Keratinocyte (primary cell): ENCODE measurements around the gene ANKRD39. TPM values are rescaled to one million over a fixed set of nuclear protein-coding genes. Genes with fewer than 3 reads are reported as not detected.
"Not testable (repeated sequence)": the region's sequence is repeated elsewhere in the genome, so short reads cannot be mapped to it uniquely, and the experiment has no call there.

ENCODE experiments used
- DNase-seq: peaks from one replicate; pipeline ENCODE4 v3.0.0-alpha.2; 2011; ENCODE audit warnings: low read depth, missing footprints, low spot score
- FAIRE-seq: peaks from 2 replicates; lab custom pipeline; 2011; peaks lifted over from hg19 to GRCh38; lab: Jason Lieb, UNC
- H2AFZ ChIP-seq: 2 replicates; pipeline ENCODE4 v1.6.0; 2012; ENCODE audit warnings: low read length, control low read depth, inconsistent platforms; ENCODE audit not compliant: control insufficient read depth
- H3K27ac ChIP-seq: 2 replicates; pipeline ENCODE4 v1.5.1; 2011; ENCODE audit warnings: low read length; ENCODE audit not compliant: control insufficient read depth, insufficient read depth
- H3K27me3 ChIP-seq: 3 replicates; pipeline ENCODE4 v1.6.0; 2011; ENCODE audit warnings: low read length; ENCODE audit not compliant: control insufficient read depth, insufficient read depth; ENCODE audit errors: extremely low read depth
- H3K36me3 ChIP-seq, 2 experiments: 2 replicates in 1 of 2; 3 replicates in 1 of 2; pipeline ENCODE4 v1.5.1; 2011; ENCODE audit warnings: low read length in 2 of 2, mild to moderate bottlenecking in 1 of 2; ENCODE audit not compliant: control insufficient read depth in 2 of 2, insufficient read depth in 2 of 2; ENCODE audit errors: extremely low read depth in 1 of 2
- H3K4me1 ChIP-seq: 3 replicates; pipeline ENCODE4 v1.5.1; 2011; ENCODE audit warnings: low read length; ENCODE audit not compliant: control insufficient read depth, insufficient read depth; ENCODE audit errors: extremely low read depth
- H3K4me2 ChIP-seq: 3 replicates; pipeline ENCODE4 v1.6.0; 2011; ENCODE audit warnings: low read depth, low read length; ENCODE audit not compliant: control insufficient read depth, insufficient read depth; ENCODE audit errors: extremely low read depth
- H3K4me3 ChIP-seq, 3 experiments: fragments of 200-600 bp in 1 of 3; sonication (generic) in 1 of 3; 2 replicates in 2 of 3; 3 replicates in 1 of 3; pipeline ENCODE4 v1.5.1; 2011 to 2016; ENCODE audit warnings: low read length in 3 of 3, mild to moderate bottlenecking in 3 of 3, control low read depth in 2 of 3, inconsistent platforms in 1 of 3, low read depth in 1 of 3, mixed read lengths in 1 of 3, mixed run types in 1 of 3, moderate library complexity in 1 of 3; ENCODE audit not compliant: control insufficient read depth in 2 of 3, insufficient read depth in 2 of 3; ENCODE audit errors: extremely low read depth in 1 of 3
- H3K79me2 ChIP-seq: 2 replicates; pipeline ENCODE4 v1.6.0; 2012; ENCODE audit warnings: low read length; ENCODE audit not compliant: control insufficient read depth, insufficient read depth
- H3K9ac ChIP-seq: 3 replicates; pipeline ENCODE4 v1.6.0; 2011; ENCODE audit warnings: low read length; ENCODE audit not compliant: control insufficient read depth, insufficient read depth; ENCODE audit errors: extremely low read depth
- H3K9me1 ChIP-seq: 3 replicates; pipeline ENCODE4 v1.6.0; 2011; ENCODE audit warnings: low read length; ENCODE audit not compliant: control insufficient read depth, insufficient read depth; ENCODE audit errors: extremely low read depth
- H3K9me3 ChIP-seq: 2 replicates; pipeline ENCODE4 v1.5.1; 2012; ENCODE audit warnings: low read depth, low read length; ENCODE audit not compliant: control insufficient read depth
- H4K20me1 ChIP-seq: 3 replicates; pipeline ENCODE4 v1.6.0; 2011; ENCODE audit warnings: low read length; ENCODE audit not compliant: control insufficient read depth, insufficient read depth; ENCODE audit errors: extremely low read depth
- CTCF ChIP-seq, 3 experiments: IDR thresholded peaks in 1 of 3; conservative IDR thresholded peaks in 1 of 3; optimal IDR thresholded peaks in 1 of 3; 2 replicates in 2 of 3; 3 replicates in 1 of 3; pipeline versions ENCODE3 to v1.5.1; 2011; ENCODE audit warnings: low read length in 3 of 3, mild to moderate bottlenecking in 3 of 3, moderate library complexity in 2 of 3, control low read depth in 1 of 3, inconsistent platforms in 1 of 3; ENCODE audit not compliant: insufficient read depth in 2 of 3; ENCODE audit errors: extremely low read depth in 1 of 3
- EZH2 ChIP-seq: IDR thresholded peaks from one replicate; pipeline ENCODE4 v1.6.1; 2012; ENCODE audit warnings: inconsistent platforms, mild to moderate bottlenecking, low read length, moderate library complexity
- dilution Hi-C: fragments of 300-500 bp; cut with MboI; formaldehyde crosslinking; loops from one replicate; pipeline ENCODE4 v1.7.0; 2020; ENCODE audit warnings: low sequenced_read_pairs; ENCODE audit not compliant: extremely low pct_ligation_motif_present
- polyA plus RNA-seq, 5 experiments: library from polyadenylated mRNA; depleted of rRNA in 3 of 5; stranded (reverse) in 3 of 5; stranded (forward) in 1 of 5; unstranded in 1 of 5; fragments of >200 nt; gene quantifications; 1 replicate in 1 of 5; 2 replicates in 3 of 5; 3 replicates in 1 of 5; pipeline versions ENCODE4 v1.2.1 to v1.2.3, GENCODE V29; 2011 to 2012; ENCODE audit warnings: missing spikeins in 2 of 5, low read depth in 1 of 5, low replicate concordance in 1 of 5

The ANKRD39 gene
- polyA plus RNA-seq, 1 donor (not counting 4 experiments of a cell fraction or from before 2014, with no cell fraction given), result 7.2 TPM

GRCh38 chr2:96806468-96807126 lies 51.2 kb downstream of the ANKRD39 start:
- Histone ChIP-seq H3K4me2 (no peak overlapping the region), H3K36me3 (peaks cover 0 to 5% of the 10 kb centered on the region in 2 experiments), H3K4me1 (no peaks in the 10 kb centered on the region), H2AFZ (no peak overlapping the region), H3K79me2 (no peaks in the 10 kb centered on the region), H3K4me3 (no peak overlapping the region), H3K9me1 (no peaks in the 10 kb centered on the region), H3K9me3 (no peaks in the 10 kb centered on the region), H3K27ac (no peak overlapping the region), H3K27me3 (no peaks in the 10 kb centered on the region), H3K9ac (no peak overlapping the region), H4K20me1 (no peaks in the 10 kb centered on the region)
- TF ChIP-seq CTCF (optimal IDR thresholded peaks at IDR 0.05 in 1 of 3, IDR thresholded peaks at IDR 0.05 in 1 of 3, conservative IDR thresholded peaks at IDR 0.05 in 1 of 3; ENCODE audit: extremely low read depth in 1 of 3, insufficient read depth in 2 of 3, low read length in 3 of 3) (no peak), EZH2 (no peak)
- DNase-seq, result no peak
- dilution Hi-C loops, result no loop called here
- no peak for FAIRE-seq

DNA sequence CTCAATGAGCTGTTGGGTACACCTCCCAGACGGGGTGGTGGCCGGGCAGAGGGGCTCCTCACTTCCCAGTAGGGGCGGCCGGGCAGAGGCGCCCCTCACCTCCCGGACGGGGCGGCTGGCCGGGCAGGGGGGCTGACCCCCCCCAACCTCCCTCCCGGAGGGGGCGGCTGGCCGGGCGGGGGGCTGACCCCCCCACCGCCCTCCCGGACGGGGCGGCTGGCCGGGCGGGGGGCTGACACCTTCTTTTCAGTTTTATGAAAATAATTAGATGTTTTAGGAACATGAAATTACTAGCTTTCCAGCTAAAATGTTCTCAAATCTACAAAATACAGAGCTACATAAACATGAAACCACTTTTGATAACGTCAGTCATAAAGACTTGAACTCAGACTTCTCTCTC lies 51.9 kb downstream of the ANKRD39 start:
- H3K27me3 ChIP-seq, result not testable (repeated sequence)

GRCh38 chr2:96804986-96805385 lies 52.8 kb downstream of the ANKRD39 start:
- dilution Hi-C loops, result no loop called here
- no peak for DNase-seq
- Histone ChIP-seq H3K9me3 (no peaks in the 10 kb centered on the region), H4K20me1 (no peaks in the 10 kb centered on the region), H3K79me2 (no peaks in the 10 kb centered on the region), H3K9ac (no peak overlapping the region), H3K27ac (no peak overlapping the region), H3K27me3 (no peaks in the 10 kb centered on the region), H2AFZ (no peak overlapping the region), H3K9me1 (no peaks in the 10 kb centered on the region), H3K4me3 (no peak overlapping the region), H3K36me3 (peaks cover 0 to 4% of the 10 kb centered on the region in 2 experiments), H3K4me2 (no peak overlapping the region), H3K4me1 (no peaks in the 10 kb centered on the region)
- no peak for TF ChIP-seq CTCF (optimal IDR thresholded peaks at IDR 0.05 in 1 of 3, IDR thresholded peaks at IDR 0.05 in 1 of 3, conservative IDR thresholded peaks at IDR 0.05 in 1 of 3; ENCODE audit: extremely low read depth in 1 of 3, insufficient read depth in 2 of 3, low read length in 3 of 3)
- TF ChIP-seq EZH2, result no peak
- no peak for FAIRE-seq

More for the DNA sequence above, 51.9 kb downstream of the ANKRD39 start:
- H3K4me3 ChIP-seq, H3K27ac ChIP-seq, H3K36me3 ChIP-seq, H3K79me2 ChIP-seq, H2AFZ ChIP-seq, H3K9me3 ChIP-seq, H3K4me2 ChIP-seq, H3K9me1 ChIP-seq, H3K9ac ChIP-seq, dilution Hi-C loops, FAIRE-seq, H4K20me1 ChIP-seq, H3K4me1 ChIP-seq, DNase-seq: not testable (repeated sequence)
